ENCODE data around the gene MAPK12. TPM values are rescaled to one million over a fixed set of nuclear protein-coding genes. Genes with fewer than 3 reads are reported as not detected.

The MAPK12 gene
- total and polyA plus RNA-seq, 9 of the 15 experiments (the other 6 are each of a cell fraction or from before 2014, with no cell fraction given): 0.79 to 71.5 (median 32.8) TPM

DNA sequence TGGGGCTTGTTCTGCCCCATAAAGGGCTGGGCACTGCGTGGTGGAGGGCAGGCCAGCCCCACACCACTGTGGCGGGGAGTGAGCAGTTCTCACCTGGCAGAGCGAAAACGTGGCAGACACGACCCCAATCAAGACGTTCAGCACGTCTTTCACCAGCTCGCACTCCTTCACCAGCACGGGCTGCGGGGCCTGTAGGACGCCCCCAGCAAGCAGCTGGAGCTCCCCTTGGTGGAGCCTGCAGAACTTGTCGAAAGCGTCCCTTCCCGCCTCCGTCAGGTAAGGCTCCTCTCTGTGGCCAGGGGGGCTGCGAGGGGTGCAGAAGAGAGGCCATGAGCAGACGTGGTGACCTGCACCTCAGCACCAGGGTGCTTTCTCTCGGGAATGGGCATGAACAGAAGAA lies 28.3 kb downstream of the MAPK12 start:
- FAIRE-seq (no peak), ATAC-seq (no peak), DNase-seq (ENCODE audit: extremely low read depth in 1 of 4, low spot score in 3 of 4) (no peak)
- no peak overlapping the region for H3K4me2 ChIP-seq (ENCODE audit: insufficient read depth, low read length)
- H3K27me3 ChIP-seq (ENCODE audit: control insufficient read depth in 2 of 2, insufficient read depth in 2 of 2, low read length in 2 of 2): no peaks in the 10 kb centered on the region
- H2AFZ ChIP-seq (ENCODE audit: low read depth, low read length): no peak overlapping the region
- H3K9me3 ChIP-seq (replicated peaks; ENCODE audit: control insufficient read depth, insufficient read depth, low read depth, low read length): no peaks in the 10 kb centered on the region; the same call in 1 of the 2 replicates
- H3K9ac ChIP-seq (ENCODE audit: insufficient read depth in 1 of 2, low read depth in 2 of 2, low read length in 2 of 2): no peak overlapping the region
- ChIA-PET CTCF (ENCODE audit: low intra/inter-chr PET ratio) (no interaction called here), POLR2A (interaction anchor here (1.0 to 2.2 kb wide), 2 partner anchors 9 to 95 kb away, joined by 3 to 5 read pairs; no protein-coding TSS in a partner anchor)
- in situ Hi-C loops (cut with MboI): no loop called here
- WGBS (ENCODE audit: insufficient coverage, low coverage, missing lambda C conversion rate): 91% methylated on average over 7 of the region's 18 CpGs
- H3K4me1 ChIP-seq (replicated peaks in 1 of 2; ENCODE audit: control insufficient read depth in 2 of 2, insufficient read depth in 2 of 2, low read length in 2 of 2): peaks cover 0 to 8% of the 10 kb centered on the region in 2 experiments; a peak in 2 of 5 replicates
- peaks cover 28% of the 10 kb centered on the region for H3K79me2 ChIP-seq (ENCODE audit: control insufficient read depth, insufficient read depth, low read length)
- no peaks in the 10 kb centered on the region for H4K20me1 ChIP-seq (replicated peaks; ENCODE audit: control insufficient read depth, insufficient read depth, low read length)
- peaks cover 23% of the 10 kb centered on the region; the same call in 2 of the 3 replicates for H3K36me3 ChIP-seq (ENCODE audit: control insufficient read depth, insufficient read depth, low read length)
- no TSS peak for BruUV-seq (replicated peaks)
- no peak overlapping the region for H3K27ac ChIP-seq (ENCODE audit: extremely low read depth, low read depth, low read length)
- intact Hi-C loops (cut with micrococcal nuclease): no loop called here
- H3K9me1 ChIP-seq (ENCODE audit: control insufficient read depth, insufficient read depth, low read length): no peaks in the 10 kb centered on the region
- H3K4me3 ChIP-seq: no peak overlapping the region
- TF ChIP-seq CREM (IDR thresholded peaks at IDR 0.05; ENCODE audit: low read depth) (no peak), CBFA2T3 (IDR thresholded peaks at IDR 0.05) (no peak), CHD4 (IDR thresholded peaks at IDR 0.05; ENCODE audit: insufficient read depth, insufficient replicate concordance, low read depth, low read length, poor library complexity, severe bottlenecking) (no peak), FOXJ3 (CRISPR knock-in tag; IDR thresholded peaks at IDR 0.05) (no peak), SMARCA5 (IDR thresholded peaks at IDR 0.05) (no peak), WHSC1 (IDR thresholded peaks at IDR 0.05; ENCODE audit: low read length) (no peak), LCOR (CRISPR knock-in tag; IDR thresholded peaks at IDR 0.05) (no peak), ZNF436 (CRISPR knock-in tag; IDR thresholded peaks at IDR 0.05) (no peak), JUNB (CRISPR knock-in tag; conservative IDR thresholded peaks at IDR 0.05) (no peak), SP1 (CRISPR knock-in tag; IDR thresholded peaks at IDR 0.05) (no peak), NRF1 (conservative IDR thresholded peaks at IDR 0.05 in 1 of 2, IDR thresholded peaks at IDR 0.05 in 1 of 2) (no peak), FOSL1 (tag; conservative IDR thresholded peaks at IDR 0.05) (no peak)
- TF ChIP-seq, protein P1, sequence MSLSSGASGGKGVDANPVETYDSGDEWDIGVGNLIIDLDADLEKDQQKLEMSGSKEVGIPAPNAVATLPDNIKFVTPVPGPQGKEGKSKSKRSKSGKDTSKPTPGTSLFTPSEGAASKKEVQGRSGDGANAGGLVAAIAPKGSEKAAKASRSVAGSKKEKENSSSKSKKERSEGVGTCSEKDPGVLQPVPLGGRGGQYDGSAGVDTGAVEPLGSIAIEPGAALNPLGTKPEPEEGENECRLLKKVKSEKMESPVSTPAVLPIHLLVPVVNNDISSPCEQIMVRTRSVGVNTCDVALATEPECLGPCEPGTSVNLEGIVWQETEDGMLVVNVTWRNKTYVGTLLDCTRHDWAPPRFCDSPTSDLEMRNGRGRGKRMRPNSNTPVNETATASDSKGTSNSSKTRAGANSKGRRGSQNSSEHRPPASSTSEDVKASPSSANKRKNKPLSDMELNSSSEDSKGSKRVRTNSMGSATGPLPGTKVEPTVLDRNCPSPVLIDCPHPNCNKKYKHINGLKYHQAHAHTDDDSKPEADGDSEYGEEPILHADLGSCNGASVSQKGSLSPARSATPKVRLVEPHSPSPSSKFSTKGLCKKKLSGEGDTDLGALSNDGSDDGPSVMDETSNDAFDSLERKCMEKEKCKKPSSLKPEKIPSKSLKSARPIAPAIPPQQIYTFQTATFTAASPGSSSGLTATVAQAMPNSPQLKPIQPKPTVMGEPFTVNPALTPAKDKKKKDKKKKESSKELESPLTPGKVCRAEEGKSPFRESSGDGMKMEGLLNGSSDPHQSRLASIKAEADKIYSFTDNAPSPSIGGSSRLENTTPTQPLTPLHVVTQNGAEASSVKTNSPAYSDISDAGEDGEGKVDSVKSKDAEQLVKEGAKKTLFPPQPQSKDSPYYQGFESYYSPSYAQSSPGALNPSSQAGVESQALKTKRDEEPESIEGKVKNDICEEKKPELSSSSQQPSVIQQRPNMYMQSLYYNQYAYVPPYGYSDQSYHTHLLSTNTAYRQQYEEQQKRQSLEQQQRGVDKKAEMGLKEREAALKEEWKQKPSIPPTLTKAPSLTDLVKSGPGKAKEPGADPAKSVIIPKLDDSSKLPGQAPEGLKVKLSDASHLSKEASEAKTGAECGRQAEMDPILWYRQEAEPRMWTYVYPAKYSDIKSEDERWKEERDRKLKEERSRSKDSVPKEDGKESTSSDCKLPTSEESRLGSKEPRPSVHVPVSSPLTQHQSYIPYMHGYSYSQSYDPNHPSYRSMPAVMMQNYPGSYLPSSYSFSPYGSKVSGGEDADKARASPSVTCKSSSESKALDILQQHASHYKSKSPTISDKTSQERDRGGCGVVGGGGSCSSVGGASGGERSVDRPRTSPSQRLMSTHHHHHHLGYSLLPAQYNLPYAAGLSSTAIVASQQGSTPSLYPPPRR (CRISPR knock-in tag; IDR thresholded peaks at IDR 0.05; ENCODE audit: borderline replicate concordance): no peak
- TF ChIP-seq, protein P2, sequence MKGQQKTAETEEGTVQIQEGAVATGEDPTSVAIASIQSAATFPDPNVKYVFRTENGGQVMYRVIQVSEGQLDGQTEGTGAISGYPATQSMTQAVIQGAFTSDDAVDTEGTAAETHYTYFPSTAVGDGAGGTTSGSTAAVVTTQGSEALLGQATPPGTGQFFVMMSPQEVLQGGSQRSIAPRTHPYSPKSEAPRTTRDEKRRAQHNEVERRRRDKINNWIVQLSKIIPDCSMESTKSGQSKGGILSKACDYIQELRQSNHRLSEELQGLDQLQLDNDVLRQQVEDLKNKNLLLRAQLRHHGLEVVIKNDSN (CRISPR knock-in tag; IDR thresholded peaks at IDR 0.05): no peak
- TF ChIP-seq, protein P3, sequence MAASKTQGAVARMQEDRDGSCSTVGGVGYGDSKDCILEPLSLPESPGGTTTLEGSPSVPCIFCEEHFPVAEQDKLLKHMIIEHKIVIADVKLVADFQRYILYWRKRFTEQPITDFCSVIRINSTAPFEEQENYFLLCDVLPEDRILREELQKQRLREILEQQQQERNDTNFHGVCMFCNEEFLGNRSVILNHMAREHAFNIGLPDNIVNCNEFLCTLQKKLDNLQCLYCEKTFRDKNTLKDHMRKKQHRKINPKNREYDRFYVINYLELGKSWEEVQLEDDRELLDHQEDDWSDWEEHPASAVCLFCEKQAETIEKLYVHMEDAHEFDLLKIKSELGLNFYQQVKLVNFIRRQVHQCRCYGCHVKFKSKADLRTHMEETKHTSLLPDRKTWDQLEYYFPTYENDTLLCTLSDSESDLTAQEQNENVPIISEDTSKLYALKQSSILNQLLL (CRISPR knock-in tag; IDR thresholded peaks at IDR 0.05; ENCODE audit: borderline replicate concordance): no peak
- TF ChIP-seq, protein P4, sequence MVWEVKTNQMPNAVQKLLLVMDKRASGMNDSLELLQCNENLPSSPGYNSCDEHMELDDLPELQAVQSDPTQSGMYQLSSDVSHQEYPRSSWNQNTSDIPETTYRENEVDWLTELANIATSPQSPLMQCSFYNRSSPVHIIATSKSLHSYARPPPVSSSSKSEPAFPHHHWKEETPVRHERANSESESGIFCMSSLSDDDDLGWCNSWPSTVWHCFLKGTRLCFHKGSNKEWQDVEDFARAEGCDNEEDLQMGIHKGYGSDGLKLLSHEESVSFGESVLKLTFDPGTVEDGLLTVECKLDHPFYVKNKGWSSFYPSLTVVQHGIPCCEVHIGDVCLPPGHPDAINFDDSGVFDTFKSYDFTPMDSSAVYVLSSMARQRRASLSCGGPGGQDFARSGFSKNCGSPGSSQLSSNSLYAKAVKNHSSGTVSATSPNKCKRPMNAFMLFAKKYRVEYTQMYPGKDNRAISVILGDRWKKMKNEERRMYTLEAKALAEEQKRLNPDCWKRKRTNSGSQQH (CRISPR knock-in tag; IDR thresholded peaks at IDR 0.05): no peak
